Effector memory CD4-positive, alpha-beta T cell (primary cell): Measurements from ENCODE around the gene DNAJB1.

Source experiments
- DNase-seq, 3 donors: peaks; one replicate each; pipeline ENCODE4 v3.0.0-alpha.2; 2020
- H3K27ac ChIP-seq: 2 replicates; pipeline ENCODE4 v1.7.0; 2013; ENCODE audit warnings: mild to moderate bottlenecking, low read length, moderate library complexity; ENCODE audit not compliant: insufficient read depth, poor library complexity, severe bottlenecking
- H3K27me3 ChIP-seq: replicated peaks from 2 replicates; pipeline ENCODE4 v1.7.0; 2013; ENCODE audit warnings: mild to moderate bottlenecking, low read length; ENCODE audit not compliant: insufficient read depth, control insufficient read depth, poor library complexity, severe bottlenecking
- H3K36me3 ChIP-seq: 2 replicates; pipeline ENCODE4 v1.7.0; 2013; ENCODE audit warnings: mild to moderate bottlenecking, low read length, moderate library complexity; ENCODE audit not compliant: control insufficient read depth, insufficient read depth
- H3K4me1 ChIP-seq: 2 replicates; pipeline ENCODE4 v1.7.0; 2013; ENCODE audit warnings: low read length, mild to moderate bottlenecking; ENCODE audit not compliant: control insufficient read depth, insufficient read depth, poor library complexity, severe bottlenecking
- H3K4me3 ChIP-seq: 2 replicates; pipeline ENCODE4 v1.7.0; 2013; ENCODE audit warnings: low read length, low read depth, mild to moderate bottlenecking; ENCODE audit not compliant: insufficient read depth, poor library complexity, severe bottlenecking
- H3K9me3 ChIP-seq: 2 replicates; pipeline ENCODE4 v1.7.0; 2013; ENCODE audit warnings: mild to moderate bottlenecking, low read length, moderate library complexity; ENCODE audit not compliant: control insufficient read depth

DNAJB1 gene

GRCh38 chr19:14561847-14562351, 43.7 kb upstream of the DNAJB1 start:
- H3K36me3 ChIP-seq = peaks cover 40% of the 10 kb centered on the region
- DNase-seq = no peak
- H3K27ac ChIP-seq = no peak overlapping the region
- H3K4me1 ChIP-seq = peaks cover under 1% of the 10 kb centered on the region
- no peak overlapping the region for H3K4me3 ChIP-seq
- no peaks in the 10 kb centered on the region for H3K27me3 ChIP-seq
- no peaks in the 10 kb centered on the region for H3K9me3 ChIP-seq

- Histone ChIP-seq H3K9me3 (no peaks in the 10 kb centered on the region), H3K27me3 (no peaks in the 10 kb centered on the region), H3K4me1 (peaks cover 6% of the 10 kb centered on the region), H3K4me3 (no peak overlapping the region), H3K36me3 (peaks cover 39% of the 10 kb centered on the region), H3K27ac (no peak overlapping the region)
- no peak for DNase-seq
Observed at GRCh38 chr19:14561249-14561648, 43.1 kb upstream of the DNAJB1 start.

DNA sequence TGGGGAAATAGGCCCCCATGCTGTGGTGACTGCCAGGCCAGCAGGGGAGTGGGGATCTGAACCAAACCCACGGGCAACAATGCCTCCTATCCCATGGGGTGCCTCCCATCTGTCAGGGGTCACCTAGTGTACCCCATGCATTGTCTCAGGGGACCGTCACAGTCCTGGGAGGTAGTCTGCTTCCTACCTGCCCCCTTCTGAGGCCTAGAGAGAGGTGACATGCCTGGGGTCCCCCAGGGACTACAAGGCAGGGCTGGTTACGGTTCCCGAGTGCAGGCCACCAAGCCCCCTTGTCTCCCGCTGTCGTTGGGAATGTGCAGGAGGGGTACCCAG, 42.5 kb upstream of the DNAJB1 start:
- Histone ChIP-seq H3K4me3 (no peak overlapping the region), H3K36me3 (peaks cover 34% of the 10 kb centered on the region), H3K9me3 (no peaks in the 10 kb centered on the region), H3K4me1 (peaks cover 6% of the 10 kb centered on the region), H3K27me3 (no peaks in the 10 kb centered on the region), H3K27ac (no peak overlapping the region)
- no peak for DNase-seq

GRCh38 chr19:14559916-14560775, 41.9 kb upstream of the DNAJB1 start:
- H3K4me3 ChIP-seq = no peak overlapping the region
- H3K27me3 ChIP-seq = no peaks in the 10 kb centered on the region
- DNase-seq = no peak
- H3K27ac ChIP-seq = no peak overlapping the region
- H3K9me3 ChIP-seq = no peaks in the 10 kb centered on the region
- peaks cover 6% of the 10 kb centered on the region for H3K4me1 ChIP-seq
- peaks cover 28% of the 10 kb centered on the region for H3K36me3 ChIP-seq

DNA sequence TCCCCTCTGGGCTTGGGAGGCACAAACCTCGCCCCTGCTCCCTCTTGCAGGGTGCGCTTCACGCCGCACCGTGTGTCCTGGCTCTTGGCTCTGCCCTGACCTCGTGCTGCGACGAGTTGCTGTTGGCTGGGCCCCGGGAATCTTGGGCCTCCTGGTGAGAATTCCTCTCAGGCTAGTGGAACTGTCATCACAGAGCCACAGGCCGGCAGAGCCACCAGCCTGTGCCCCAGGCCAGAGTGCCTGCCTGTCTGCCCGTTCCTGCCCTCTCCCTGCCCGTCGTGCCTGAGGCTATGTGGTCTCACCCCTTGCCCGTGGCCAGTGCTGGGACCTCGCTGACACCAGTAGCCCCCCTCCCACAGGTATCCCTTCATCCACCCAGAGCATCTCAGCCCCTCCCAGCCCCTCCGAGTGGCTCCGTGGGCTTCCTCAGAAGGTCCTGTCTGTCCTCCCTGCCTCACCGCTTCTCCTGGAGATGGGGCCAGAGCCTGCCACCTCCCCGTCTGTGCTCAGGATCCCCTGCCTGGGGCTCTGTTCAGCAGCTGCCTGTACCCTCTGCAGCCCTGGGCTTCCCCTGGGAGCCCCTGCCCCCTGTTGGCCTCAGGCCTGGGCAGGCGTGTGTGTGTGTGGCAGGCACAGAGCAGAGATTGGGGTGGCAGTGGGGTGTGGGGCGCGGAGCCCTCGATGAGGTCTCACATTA, 40.3 kb upstream of the DNAJB1 start:
- Histone ChIP-seq H3K4me3 (no peak overlapping the region), H3K27ac (no peak overlapping the region), H3K9me3 (no peaks in the 10 kb centered on the region), H3K4me1 (peaks cover 6% of the 10 kb centered on the region), H3K36me3 (peaks cover 16% of the 10 kb centered on the region), H3K27me3 (no peaks in the 10 kb centered on the region)
- no peak for DNase-seq

GRCh38 chr19:14556662-14557188, 38.5 kb upstream of the DNAJB1 start:
- no peaks in the 10 kb centered on the region for H3K9me3 ChIP-seq
- peaks cover 6% of the 10 kb centered on the region for H3K4me1 ChIP-seq
- peak overlapping the region; percentile 25 for H3K4me3 ChIP-seq
- peak; percentile 36 to 56 (median 40) for DNase-seq
- no peak overlapping the region for H3K27ac ChIP-seq
- no peaks in the 10 kb centered on the region for H3K27me3 ChIP-seq
- no peaks in the 10 kb centered on the region for H3K36me3 ChIP-seq

GRCh38 chr19:14555918-14556661, 37.9 kb upstream of the DNAJB1 start:
- Histone ChIP-seq H3K27ac (no peak overlapping the region), H3K4me1 (peaks cover 12% of the 10 kb centered on the region), H3K36me3 (no peaks in the 10 kb centered on the region), H3K4me3 (peak overlapping the region; percentile 25), H3K27me3 (no peaks in the 10 kb centered on the region), H3K9me3 (no peaks in the 10 kb centered on the region)
- no peak for DNase-seq

- Histone ChIP-seq H3K4me3 (no peak overlapping the region), H3K4me1 (peaks cover 12% of the 10 kb centered on the region)
- no peak for DNase-seq
Observed at GRCh38 chr19:14554382-14554812, 36.2 kb upstream of the DNAJB1 start.

DNA sequence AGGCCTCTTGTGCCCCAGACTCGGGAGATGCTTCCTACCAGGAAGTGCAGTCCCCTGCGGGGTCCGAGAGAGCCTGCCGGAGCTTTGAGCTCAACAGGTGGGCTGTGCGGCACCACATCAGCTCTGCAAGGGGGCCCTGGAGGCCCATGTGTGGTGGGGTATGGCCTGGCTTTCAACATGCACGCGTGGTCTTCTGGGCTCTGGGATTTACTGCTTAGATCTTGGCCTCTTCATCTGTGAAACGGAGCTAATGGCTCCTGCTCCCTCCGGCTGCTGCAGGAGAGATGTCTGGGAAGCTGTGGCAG, 35.7 kb upstream of the DNAJB1 start:
- no peak overlapping the region for H3K27ac ChIP-seq
- no peaks in the 10 kb centered on the region for H3K27me3 ChIP-seq
- DNase-seq = no peak
- H3K9me3 ChIP-seq = no peaks in the 10 kb centered on the region
- no peak overlapping the region for H3K4me3 ChIP-seq
- H3K4me1 ChIP-seq = peaks cover 12% of the 10 kb centered on the region
- H3K36me3 ChIP-seq = peaks cover 4% of the 10 kb centered on the region

More at GRCh38 chr19:14554382-14554812, 36.2 kb upstream of the DNAJB1 start:
- Histone ChIP-seq H3K27me3 (no peaks in the 10 kb centered on the region), H3K27ac (no peak overlapping the region), H3K36me3 (peaks cover under 1% of the 10 kb centered on the region), H3K9me3 (no peaks in the 10 kb centered on the region)
